ENCODE data around the gene ANTXR2. TPM values are rescaled to one million over a fixed set of nuclear protein-coding genes. Genes with fewer than 3 reads are reported as not detected.

Gene ANTXR2
- total and polyA plus RNA-seq, 4 donors: 35.3 to 74.6 (median 41.2) TPM

- Histone ChIP-seq H3K4me3 (ENCODE audit: low read depth, low read length) (no peak overlapping the region), H3K4me1 (ENCODE audit: control insufficient read depth, insufficient read depth, low read length) (no peaks in the 10 kb centered on the region), H3K36me3 (ENCODE audit: control insufficient read depth, insufficient read depth, low read length) (no peaks in the 10 kb centered on the region), H3K9me3 (ENCODE audit: control insufficient read depth, insufficient read depth, low read length) (peaks cover 3% of the 10 kb centered on the region), H3K27ac (ENCODE audit: low read depth, low read length) (no peak overlapping the region), H3K27me3 (ENCODE audit: control insufficient read depth, insufficient read depth, low read length) (no peaks in the 10 kb centered on the region)
- no peak for DNase-seq (ENCODE audit: low read depth in 4 of 6, low spot score in 6 of 6)
- WGBS (ENCODE audit: insufficient coverage): no CpG with 5 or more reads among the region's 1 CpG
These were observed 34.3 kb upstream of the ANTXR2 start for GRCh38 chr4:80107374-80107773.

GRCh38 chr4:80104927-80105326 lies 31.9 kb upstream of the ANTXR2 start:
- no CpG with 5 or more reads among the region's 1 CpG for WGBS (ENCODE audit: insufficient coverage)
- DNase-seq (ENCODE audit: low read depth in 4 of 6, low spot score in 6 of 6): no peak
- Histone ChIP-seq H3K4me3 (ENCODE audit: low read depth, low read length) (no peak overlapping the region), H3K36me3 (ENCODE audit: control insufficient read depth, insufficient read depth, low read length) (no peaks in the 10 kb centered on the region), H3K4me1 (ENCODE audit: control insufficient read depth, insufficient read depth, low read length) (no peaks in the 10 kb centered on the region), H3K27ac (ENCODE audit: low read depth, low read length) (no peak overlapping the region), H3K9me3 (ENCODE audit: control insufficient read depth, insufficient read depth, low read length) (peaks cover 3% of the 10 kb centered on the region), H3K27me3 (ENCODE audit: control insufficient read depth, insufficient read depth, low read length) (no peaks in the 10 kb centered on the region)

GRCh38 chr4:80103629-80104028 lies 30.6 kb upstream of the ANTXR2 start:
- no peak overlapping the region for H3K27ac ChIP-seq (ENCODE audit: low read depth, low read length)
- H3K36me3 ChIP-seq (ENCODE audit: control insufficient read depth, insufficient read depth, low read length): no peaks in the 10 kb centered on the region
- no peak overlapping the region for H3K4me3 ChIP-seq (ENCODE audit: low read depth, low read length)
- H3K4me1 ChIP-seq (ENCODE audit: control insufficient read depth, insufficient read depth, low read length): no peaks in the 10 kb centered on the region
- H3K27me3 ChIP-seq (ENCODE audit: control insufficient read depth, insufficient read depth, low read length): no peaks in the 10 kb centered on the region
- WGBS (ENCODE audit: insufficient coverage): 67% methylated on average over 1 of the region's 2 CpGs
- peaks cover 3% of the 10 kb centered on the region for H3K9me3 ChIP-seq (ENCODE audit: control insufficient read depth, insufficient read depth, low read length)
- peak in 2 of 6 donors; percentile 21 to 72 for DNase-seq (ENCODE audit: low read depth in 4 of 6, low spot score in 6 of 6)

- no peak overlapping the region for H3K4me3 ChIP-seq (ENCODE audit: low read depth, low read length)
- no peaks in the 10 kb centered on the region for H3K9me3 ChIP-seq (ENCODE audit: control insufficient read depth, insufficient read depth, low read length)
- H3K36me3 ChIP-seq (ENCODE audit: control insufficient read depth, insufficient read depth, low read length): no peaks in the 10 kb centered on the region
- no peaks in the 10 kb centered on the region for H3K4me1 ChIP-seq (ENCODE audit: control insufficient read depth, insufficient read depth, low read length)
- H3K27me3 ChIP-seq (ENCODE audit: control insufficient read depth, insufficient read depth, low read length): no peaks in the 10 kb centered on the region
- H3K27ac ChIP-seq (ENCODE audit: low read depth, low read length): no peak overlapping the region
- no peak for DNase-seq (ENCODE audit: low read depth in 4 of 6, low spot score in 6 of 6)
These were observed 28.7 kb upstream of the ANTXR2 start for GRCh38 chr4:80101792-80102116.

GRCh38 chr4:80101071-80101791 lies 28.2 kb upstream of the ANTXR2 start:
- no peak for DNase-seq (ENCODE audit: low read depth in 4 of 6, low spot score in 6 of 6)
- H3K9me3 ChIP-seq (ENCODE audit: control insufficient read depth, insufficient read depth, low read length): no peaks in the 10 kb centered on the region
- H3K27me3 ChIP-seq (ENCODE audit: control insufficient read depth, insufficient read depth, low read length): no peaks in the 10 kb centered on the region
- no peaks in the 10 kb centered on the region for H3K4me1 ChIP-seq (ENCODE audit: control insufficient read depth, insufficient read depth, low read length)
- H3K27ac ChIP-seq (ENCODE audit: low read depth, low read length): no peak overlapping the region
- H3K36me3 ChIP-seq (ENCODE audit: control insufficient read depth, insufficient read depth, low read length): no peaks in the 10 kb centered on the region
- H3K4me3 ChIP-seq (ENCODE audit: low read depth, low read length): no peak overlapping the region
- no CpG with 5 or more reads among the region's 5 CpGs for WGBS (ENCODE audit: insufficient coverage)

GRCh38 chr4:80099671-80100070 lies 26.6 kb upstream of the ANTXR2 start:
- 60% methylated on average over 1 of the region's 1 CpG for WGBS (ENCODE audit: insufficient coverage)
- H3K9me3 ChIP-seq (ENCODE audit: control insufficient read depth, insufficient read depth, low read length): no peaks in the 10 kb centered on the region
- H3K27ac ChIP-seq (ENCODE audit: low read depth, low read length): no peak overlapping the region
- no peak for DNase-seq (ENCODE audit: low read depth in 4 of 6, low spot score in 6 of 6)
- no peaks in the 10 kb centered on the region for H3K4me1 ChIP-seq (ENCODE audit: control insufficient read depth, insufficient read depth, low read length)
- H3K36me3 ChIP-seq (ENCODE audit: control insufficient read depth, insufficient read depth, low read length): no peaks in the 10 kb centered on the region
- no peaks in the 10 kb centered on the region for H3K27me3 ChIP-seq (ENCODE audit: control insufficient read depth, insufficient read depth, low read length)
- H3K4me3 ChIP-seq (ENCODE audit: low read depth, low read length): no peak overlapping the region

- no peak overlapping the region for H3K4me3 ChIP-seq (ENCODE audit: low read depth, low read length)
- WGBS (ENCODE audit: insufficient coverage): 90% methylated on average over 1 of the region's 1 CpG
- no peak for DNase-seq (ENCODE audit: low read depth in 4 of 6, low spot score in 6 of 6)
- no peaks in the 10 kb centered on the region for H3K9me3 ChIP-seq (ENCODE audit: control insufficient read depth, insufficient read depth, low read length)
- H3K4me1 ChIP-seq (ENCODE audit: control insufficient read depth, insufficient read depth, low read length): no peaks in the 10 kb centered on the region
- no peak overlapping the region for H3K27ac ChIP-seq (ENCODE audit: low read depth, low read length)
- H3K36me3 ChIP-seq (ENCODE audit: control insufficient read depth, insufficient read depth, low read length): no peaks in the 10 kb centered on the region
- H3K27me3 ChIP-seq (ENCODE audit: control insufficient read depth, insufficient read depth, low read length): no peaks in the 10 kb centered on the region
These were observed 25.6 kb upstream of the ANTXR2 start for GRCh38 chr4:80098635-80099034.

- WGBS (ENCODE audit: insufficient coverage): 36% methylated on average over 4 of the region's 4 CpGs
- Histone ChIP-seq H3K27ac (ENCODE audit: low read depth, low read length) (no peak overlapping the region), H3K27me3 (ENCODE audit: control insufficient read depth, insufficient read depth, low read length) (no peaks in the 10 kb centered on the region), H3K4me1 (ENCODE audit: control insufficient read depth, insufficient read depth, low read length) (no peaks in the 10 kb centered on the region), H3K36me3 (ENCODE audit: control insufficient read depth, insufficient read depth, low read length) (no peaks in the 10 kb centered on the region), H3K9me3 (ENCODE audit: control insufficient read depth, insufficient read depth, low read length) (no peaks in the 10 kb centered on the region), H3K4me3 (ENCODE audit: low read depth, low read length) (no peak overlapping the region)
- DNase-seq (ENCODE audit: low read depth in 4 of 6, low spot score in 6 of 6): peak in 2 of 6 donors; percentile 50 to 53
These were observed 24.6 kb upstream of the ANTXR2 start for GRCh38 chr4:80097400-80098177.

GRCh38 chr4:80096175-80096850 lies 23.3 kb upstream of the ANTXR2 start:
- Histone ChIP-seq H3K27ac (ENCODE audit: low read depth, low read length) (no peak overlapping the region), H3K4me3 (ENCODE audit: low read depth, low read length) (no peak overlapping the region), H3K9me3 (ENCODE audit: control insufficient read depth, insufficient read depth, low read length) (no peaks in the 10 kb centered on the region), H3K36me3 (ENCODE audit: control insufficient read depth, insufficient read depth, low read length) (no peaks in the 10 kb centered on the region), H3K4me1 (ENCODE audit: control insufficient read depth, insufficient read depth, low read length) (no peaks in the 10 kb centered on the region), H3K27me3 (ENCODE audit: control insufficient read depth, insufficient read depth, low read length) (no peaks in the 10 kb centered on the region)
- 100% methylated on average over 1 of the region's 4 CpGs for WGBS (ENCODE audit: insufficient coverage)
- DNase-seq (ENCODE audit: low read depth in 4 of 6, low spot score in 6 of 6): peak in 1 of 6 donors; percentile 5

All from spinal cord (tissue), 10 donors.